HL-60 (cell line): ENCODE data around the gene KLHDC10.

ENCODE experiments used
- DNase-seq, 2 experiments: peaks; one replicate each; pipeline ENCODE4 v3.0.0-alpha.2; 2010 to 2020; ENCODE audit warnings: low read depth in 1 of 2, low spot score in 1 of 2
- H3K27ac ChIP-seq: fragments of 250-450 bp; sonication (Bioruptor Pico); replicated peaks from 2 replicates; pipeline ENCODE4 v1.5.1; 2020; ENCODE audit warnings: mild to moderate bottlenecking, moderate library complexity
- H3K27me3 ChIP-seq: fragments of 250-450 bp; sonication (Bioruptor Pico); 2 replicates; pipeline ENCODE4 v1.5.1; 2021; ENCODE audit warnings: mild to moderate bottlenecking, moderate library complexity; ENCODE audit not compliant: insufficient read depth, poor library complexity, severe bottlenecking
- H3K4me3 ChIP-seq: replicated peaks from 2 replicates; pipeline ENCODE4 v1.5.1; 2011; ENCODE audit warnings: mild to moderate bottlenecking, control low read depth, low read length; ENCODE audit not compliant: insufficient read depth
- GABPA ChIP-seq: IDR thresholded peaks from 2 replicates; pipeline ENCODE4 v1.6.1; 2012; ENCODE audit warnings: low read depth
- POLR2AphosphoS5 ChIP-seq: IDR thresholded peaks from 2 replicates; pipeline ENCODE4 v1.6.1; 2012; ENCODE audit warnings: low read depth
- SPI1 ChIP-seq: IDR thresholded peaks from 2 replicates; pipeline ENCODE4 v1.6.1; 2012; ENCODE audit warnings: low read depth, mild to moderate bottlenecking, borderline replicate concordance
- TF ChIP-seq, protein P1 (sequence below): IDR thresholded peaks from one replicate; pipeline ENCODE4 v1.5.1; 2011; ENCODE audit warnings: low read length, control low read depth, inconsistent platforms; ENCODE audit not compliant: insufficient read depth
- TF ChIP-seq, protein P2 (sequence below): IDR thresholded peaks from 2 replicates; pipeline ENCODE4 v1.6.1; 2012; ENCODE audit warnings: low read depth; ENCODE audit not compliant: insufficient replicate concordance

KLHDC10 gene

DNA sequence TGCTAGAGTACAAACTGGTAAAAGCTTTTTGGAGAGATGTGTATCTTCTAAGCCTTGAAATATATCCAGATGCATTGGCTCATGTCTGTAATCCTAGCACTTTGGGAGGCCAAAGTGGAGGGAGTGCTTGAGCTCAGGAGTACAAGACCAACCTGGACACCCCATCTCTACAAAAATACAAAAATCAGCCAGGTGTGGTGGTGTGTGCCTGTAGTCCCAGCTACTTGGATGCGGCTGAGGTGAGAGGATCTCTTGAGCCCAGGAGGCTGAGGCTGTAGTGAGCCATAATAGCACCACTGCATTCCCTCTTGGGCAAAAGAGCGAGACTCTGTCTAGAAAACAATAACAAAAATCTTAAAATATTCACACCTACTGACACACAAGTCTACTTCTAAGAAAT lies 109.3 kb downstream of the KLHDC10 start:
- H3K4me3 ChIP-seq = no peak overlapping the region

DNA sequence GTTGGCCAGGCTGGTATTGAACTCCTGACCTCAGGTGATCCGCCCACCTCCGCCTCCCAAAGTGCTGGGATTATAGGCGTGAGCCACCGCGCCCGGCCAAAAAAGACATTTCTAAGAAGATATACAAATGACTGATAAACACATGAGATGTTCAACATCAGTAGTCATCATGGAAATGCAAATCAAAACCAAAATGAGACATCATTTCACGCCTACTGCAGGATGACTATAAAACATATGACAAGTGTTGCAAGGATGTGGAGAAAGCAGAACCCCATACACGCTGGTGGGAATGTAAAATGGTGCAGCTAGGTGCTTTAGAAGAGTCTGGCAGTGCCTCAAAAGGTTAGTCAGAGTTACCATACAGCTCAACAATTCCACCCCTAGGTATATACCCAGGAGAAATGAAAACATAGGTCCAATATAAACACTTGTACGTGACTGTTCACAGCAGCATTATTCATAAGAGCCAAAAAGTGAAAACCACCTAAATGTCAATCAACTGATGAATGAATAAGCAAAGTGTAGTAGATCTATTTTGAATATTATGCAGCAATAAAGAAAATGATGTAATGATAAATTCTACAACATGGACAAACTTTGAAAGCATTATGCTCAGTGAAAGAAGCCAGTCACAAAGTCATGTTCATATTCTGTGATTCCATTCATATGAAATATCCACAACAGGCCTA lies 110.4 kb downstream of the KLHDC10 start:
- TF ChIP-seq, protein P1, sequence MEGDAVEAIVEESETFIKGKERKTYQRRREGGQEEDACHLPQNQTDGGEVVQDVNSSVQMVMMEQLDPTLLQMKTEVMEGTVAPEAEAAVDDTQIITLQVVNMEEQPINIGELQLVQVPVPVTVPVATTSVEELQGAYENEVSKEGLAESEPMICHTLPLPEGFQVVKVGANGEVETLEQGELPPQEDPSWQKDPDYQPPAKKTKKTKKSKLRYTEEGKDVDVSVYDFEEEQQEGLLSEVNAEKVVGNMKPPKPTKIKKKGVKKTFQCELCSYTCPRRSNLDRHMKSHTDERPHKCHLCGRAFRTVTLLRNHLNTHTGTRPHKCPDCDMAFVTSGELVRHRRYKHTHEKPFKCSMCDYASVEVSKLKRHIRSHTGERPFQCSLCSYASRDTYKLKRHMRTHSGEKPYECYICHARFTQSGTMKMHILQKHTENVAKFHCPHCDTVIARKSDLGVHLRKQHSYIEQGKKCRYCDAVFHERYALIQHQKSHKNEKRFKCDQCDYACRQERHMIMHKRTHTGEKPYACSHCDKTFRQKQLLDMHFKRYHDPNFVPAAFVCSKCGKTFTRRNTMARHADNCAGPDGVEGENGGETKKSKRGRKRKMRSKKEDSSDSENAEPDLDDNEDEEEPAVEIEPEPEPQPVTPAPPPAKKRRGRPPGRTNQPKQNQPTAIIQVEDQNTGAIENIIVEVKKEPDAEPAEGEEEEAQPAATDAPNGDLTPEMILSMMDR = no peak
- TF ChIP-seq, protein P2, sequence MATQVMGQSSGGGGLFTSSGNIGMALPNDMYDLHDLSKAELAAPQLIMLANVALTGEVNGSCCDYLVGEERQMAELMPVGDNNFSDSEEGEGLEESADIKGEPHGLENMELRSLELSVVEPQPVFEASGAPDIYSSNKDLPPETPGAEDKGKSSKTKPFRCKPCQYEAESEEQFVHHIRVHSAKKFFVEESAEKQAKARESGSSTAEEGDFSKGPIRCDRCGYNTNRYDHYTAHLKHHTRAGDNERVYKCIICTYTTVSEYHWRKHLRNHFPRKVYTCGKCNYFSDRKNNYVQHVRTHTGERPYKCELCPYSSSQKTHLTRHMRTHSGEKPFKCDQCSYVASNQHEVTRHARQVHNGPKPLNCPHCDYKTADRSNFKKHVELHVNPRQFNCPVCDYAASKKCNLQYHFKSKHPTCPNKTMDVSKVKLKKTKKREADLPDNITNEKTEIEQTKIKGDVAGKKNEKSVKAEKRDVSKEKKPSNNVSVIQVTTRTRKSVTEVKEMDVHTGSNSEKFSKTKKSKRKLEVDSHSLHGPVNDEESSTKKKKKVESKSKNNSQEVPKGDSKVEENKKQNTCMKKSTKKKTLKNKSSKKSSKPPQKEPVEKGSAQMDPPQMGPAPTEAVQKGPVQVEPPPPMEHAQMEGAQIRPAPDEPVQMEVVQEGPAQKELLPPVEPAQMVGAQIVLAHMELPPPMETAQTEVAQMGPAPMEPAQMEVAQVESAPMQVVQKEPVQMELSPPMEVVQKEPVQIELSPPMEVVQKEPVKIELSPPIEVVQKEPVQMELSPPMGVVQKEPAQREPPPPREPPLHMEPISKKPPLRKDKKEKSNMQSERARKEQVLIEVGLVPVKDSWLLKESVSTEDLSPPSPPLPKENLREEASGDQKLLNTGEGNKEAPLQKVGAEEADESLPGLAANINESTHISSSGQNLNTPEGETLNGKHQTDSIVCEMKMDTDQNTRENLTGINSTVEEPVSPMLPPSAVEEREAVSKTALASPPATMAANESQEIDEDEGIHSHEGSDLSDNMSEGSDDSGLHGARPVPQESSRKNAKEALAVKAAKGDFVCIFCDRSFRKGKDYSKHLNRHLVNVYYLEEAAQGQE = no peak
- TF ChIP-seq POLR2AphosphoS5 (no peak), GABPA (no peak), SPI1 (no peak)
- no peak for DNase-seq
- Histone ChIP-seq H3K4me3 (no peak overlapping the region), H3K27me3 (no peaks in the 10 kb centered on the region), H3K27ac (no peak overlapping the region)

More for the DNA sequence above, 109.3 kb downstream of the KLHDC10 start:
- no peak for DNase-seq
- Histone ChIP-seq H3K27me3 (no peaks in the 10 kb centered on the region), H3K27ac (no peak overlapping the region)
- no peak for TF ChIP-seq GABPA
- TF ChIP-seq POLR2AphosphoS5 = no peak
- TF ChIP-seq, protein P2 = no peak
- no peak for TF ChIP-seq SPI1
- TF ChIP-seq, protein P1 = no peak

DNA sequence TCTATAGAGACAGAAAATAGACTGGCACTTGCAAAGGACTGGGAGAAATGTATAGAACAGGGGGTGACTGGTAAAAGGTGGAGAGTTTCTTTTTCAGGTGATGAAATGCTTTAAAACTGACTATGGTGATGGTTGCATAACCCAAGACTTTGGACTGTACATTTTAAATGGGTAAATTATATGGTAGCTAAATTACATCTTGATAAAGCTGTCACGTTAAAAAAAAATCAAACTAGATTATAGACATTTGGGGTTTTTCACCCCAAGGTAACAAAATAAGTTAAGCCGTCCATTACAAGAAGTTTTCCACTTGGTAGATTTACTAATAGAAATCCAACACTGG lies 110.9 kb downstream of the KLHDC10 start:
- H3K27ac ChIP-seq = no peak overlapping the region
- no peak for TF ChIP-seq GABPA
- TF ChIP-seq, protein P1 = no peak
- TF ChIP-seq, protein P2 = no peak
- no peak for DNase-seq
- no peak overlapping the region for H3K4me3 ChIP-seq
- no peaks in the 10 kb centered on the region for H3K27me3 ChIP-seq
